GM18505 (cell line): Measurements from ENCODE around the gene DCUN1D3.
"Not testable (repeated sequence)": the region's sequence is repeated elsewhere in the genome, so short reads cannot be mapped to it uniquely, and the experiment has no call there.

Experiments used
- ATAC-seq: cut with Tn5 transposase; IDR thresholded peaks from one replicate; pipeline ENCODE4 v1.9.1; 2021; ENCODE audit not compliant: unreplicated experiment
- POLR2A ChIP-seq: IDR thresholded peaks from 4 replicates; pipeline ENCODE4 v1.6.1; 2011; ENCODE audit warnings: borderline replicate concordance; ENCODE audit not compliant: insufficient read depth, insufficient read length; ENCODE audit errors: extremely low read depth

The DCUN1D3 gene

GRCh38 chr16:20931066-20931600, 31.0 kb upstream of the DCUN1D3 start:
- no peak for TF ChIP-seq POLR2A

GRCh38 chr16:20930365-20930690, 30.2 kb upstream of the DCUN1D3 start:
- no peak for ATAC-seq
- no peak for TF ChIP-seq POLR2A

More at GRCh38 chr16:20931066-20931600, 31.0 kb upstream of the DCUN1D3 start:
- no peak for ATAC-seq

DNA sequence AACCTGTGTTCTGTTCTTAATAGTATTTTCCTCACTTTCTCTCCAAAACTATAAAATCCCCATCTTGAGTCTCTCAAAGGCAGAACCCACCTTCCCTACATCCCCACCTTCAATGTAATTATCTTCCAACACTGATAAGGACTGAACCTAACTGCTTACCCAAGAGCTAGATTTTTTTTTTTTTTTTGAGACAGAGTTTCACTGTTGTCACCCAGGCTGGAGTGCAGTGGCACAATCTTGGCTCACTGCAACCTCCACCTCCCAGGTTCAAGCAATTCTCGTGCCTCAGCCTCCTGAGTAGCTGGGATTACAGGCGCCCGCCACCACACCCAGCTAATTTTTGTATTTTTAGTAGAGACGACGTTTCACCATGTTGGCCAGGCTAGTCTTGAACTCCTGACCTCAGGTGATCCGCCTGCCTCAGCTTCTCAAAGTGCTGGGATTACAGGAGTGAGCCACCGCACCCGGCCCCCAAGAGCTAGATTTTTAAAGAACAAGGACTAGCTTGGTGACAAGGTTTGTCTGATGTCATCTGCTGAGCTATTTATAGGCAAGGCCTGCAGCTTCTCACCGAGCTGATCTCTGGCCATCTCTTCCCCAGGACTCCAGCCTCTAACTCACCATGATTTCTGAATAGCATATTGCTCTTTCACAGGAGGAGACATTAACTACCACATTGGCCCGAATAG, 29.7 kb upstream of the DCUN1D3 start:
- ATAC-seq = not testable (repeated sequence)

DNA sequence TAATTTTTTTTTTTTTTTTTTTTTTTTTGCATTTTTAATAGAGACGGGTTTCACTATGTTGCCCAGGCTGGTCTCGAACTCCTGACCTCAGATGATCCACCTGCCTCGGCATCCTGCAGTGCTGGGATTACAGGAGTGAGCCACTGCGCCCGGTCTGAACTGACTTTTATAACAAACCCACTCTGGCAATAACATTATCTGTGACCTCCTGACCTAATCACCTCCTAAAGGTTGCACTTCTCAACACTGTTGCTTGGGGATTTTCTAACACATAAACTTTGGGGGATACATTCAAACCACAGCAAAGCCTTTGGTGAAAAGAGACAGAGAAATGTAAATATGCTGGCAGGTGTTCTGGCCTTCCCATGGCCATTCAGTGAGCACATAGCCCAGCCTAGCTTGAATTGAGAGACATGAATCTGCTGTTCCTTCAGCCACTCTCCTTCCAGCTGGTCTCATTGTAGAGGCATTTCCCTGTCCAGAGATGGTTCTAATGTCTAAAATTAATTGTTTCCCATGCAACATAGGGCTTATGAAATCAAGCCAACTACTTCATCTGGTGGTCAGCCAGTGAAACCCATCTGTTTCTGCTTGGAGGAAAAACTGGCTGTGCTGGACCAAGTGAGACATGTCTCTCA, 28.7 kb upstream of the DCUN1D3 start:
- no peak for TF ChIP-seq POLR2A

DNA sequence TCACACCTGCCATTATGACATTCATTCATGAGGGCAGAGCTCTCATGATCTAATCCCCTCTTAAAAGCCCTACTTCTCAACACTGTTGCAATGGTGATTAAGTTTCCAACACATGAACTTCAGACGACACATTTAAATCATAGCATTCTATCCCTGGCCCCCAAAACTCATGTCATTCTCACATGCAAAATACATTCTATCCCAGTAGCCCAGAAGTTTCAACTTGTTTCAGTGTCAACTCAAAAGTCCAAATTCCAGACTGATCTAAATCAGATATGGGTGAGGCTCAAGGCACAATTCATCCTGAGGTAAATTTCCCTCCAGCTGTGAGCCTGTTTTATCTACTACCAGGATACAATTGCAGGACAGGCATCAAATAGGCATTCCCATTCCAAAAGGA, 25.6 kb upstream of the DCUN1D3 start:
- TF ChIP-seq POLR2A = no peak
- no peak for ATAC-seq

More for the DNA sequence above, 28.7 kb upstream of the DCUN1D3 start:
- ATAC-seq = no peak

DNA sequence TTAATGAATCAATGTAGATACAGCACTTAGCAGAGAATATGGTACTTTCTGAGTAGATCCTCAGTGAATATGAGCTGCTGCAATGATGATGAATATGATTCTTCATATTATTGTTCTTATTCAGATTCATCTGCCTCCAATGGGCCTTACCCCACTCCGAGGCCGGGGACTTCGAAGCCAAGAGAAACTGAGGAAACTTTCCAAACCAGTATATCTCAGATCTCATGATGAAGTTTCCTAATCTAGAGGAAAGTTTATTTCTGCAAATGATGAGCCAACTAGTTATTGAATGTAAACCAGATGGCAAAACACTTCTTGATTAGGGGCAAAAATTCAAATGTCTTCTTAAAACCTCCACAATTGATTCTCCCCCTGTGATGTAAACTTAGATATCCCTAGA, 23.7 kb upstream of the DCUN1D3 start:
- no peak for TF ChIP-seq POLR2A

DNA sequence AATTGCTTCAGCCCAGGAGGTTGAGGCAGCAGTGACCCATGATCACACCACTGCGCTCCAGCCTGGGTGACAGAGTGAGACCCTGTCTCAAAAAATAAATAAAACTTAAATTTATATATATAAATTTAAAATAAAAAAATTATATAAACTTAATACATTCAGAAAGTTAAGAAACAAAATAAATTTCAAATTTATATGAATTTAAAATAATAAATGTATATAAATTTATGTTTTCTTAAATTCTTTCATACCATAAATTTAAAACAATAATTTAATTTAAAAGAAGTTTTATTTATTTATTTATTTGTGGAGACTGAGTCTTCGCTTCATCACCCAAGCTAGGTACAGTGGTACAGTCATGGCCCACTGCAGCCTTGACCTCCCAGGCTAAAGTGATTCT, 20.6 kb upstream of the DCUN1D3 start:
- ATAC-seq = no peak
- no peak for TF ChIP-seq POLR2A

More for the DNA sequence above, 23.7 kb upstream of the DCUN1D3 start:
- no peak for ATAC-seq

DNA sequence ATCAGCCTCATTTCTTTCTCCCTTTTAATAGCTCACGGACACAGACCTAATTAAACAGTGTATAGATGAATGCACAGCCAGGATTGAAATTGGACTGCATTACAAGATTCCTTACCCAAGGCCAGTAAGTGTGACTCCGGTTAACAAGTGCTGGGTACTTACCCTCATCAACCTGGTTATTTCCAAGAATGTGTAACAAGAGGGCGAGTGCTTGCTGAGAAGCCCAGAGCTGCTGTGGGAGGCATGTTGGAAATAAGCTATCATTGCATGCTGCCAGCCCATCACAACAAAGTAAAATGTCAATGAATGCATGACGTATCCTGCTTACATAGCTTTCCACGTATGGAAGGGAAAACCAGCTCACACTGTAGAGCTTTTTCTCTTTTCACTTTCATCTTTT, 19.9 kb upstream of the DCUN1D3 start:
- ATAC-seq = no peak
- TF ChIP-seq POLR2A = no peak

- no peak for ATAC-seq
- no peak for TF ChIP-seq POLR2A
Observed at GRCh38 chr16:20918486-20919239, 18.5 kb upstream of the DCUN1D3 start.

GRCh38 chr16:20916942-20917341, 16.8 kb upstream of the DCUN1D3 start:
- no peak for ATAC-seq
- TF ChIP-seq POLR2A = no peak

DNA sequence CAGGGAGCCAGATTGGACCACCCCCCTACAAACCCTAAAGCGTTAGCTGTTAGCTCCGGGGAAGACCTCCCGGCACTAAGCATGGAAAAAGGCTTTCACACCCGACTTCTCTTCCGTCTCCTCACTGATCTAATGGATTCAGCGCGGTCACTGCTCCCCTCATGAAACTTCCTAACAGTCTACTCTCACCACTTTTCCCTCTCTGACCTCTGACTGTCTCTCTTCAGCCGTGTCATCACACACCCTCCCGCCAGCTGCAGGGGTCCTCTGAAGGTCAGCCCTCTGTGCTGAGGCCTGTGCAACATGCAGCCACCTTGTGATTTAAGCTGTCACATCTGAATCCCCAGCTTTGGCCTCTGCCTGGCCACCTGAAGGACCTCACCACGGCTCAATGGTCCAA, 16.1 kb upstream of the DCUN1D3 start:
- TF ChIP-seq POLR2A = no peak
- ATAC-seq = no peak

- no peak for ATAC-seq
- TF ChIP-seq POLR2A = no peak
Observed at GRCh38 chr16:20911361-20911760, 11.2 kb upstream of the DCUN1D3 start.

GRCh38 chr16:20910781-20911321, 10.7 kb upstream of the DCUN1D3 start:
- no peak for ATAC-seq
- TF ChIP-seq POLR2A = no peak
